ENCODE results near the gene ADGRD1.

ADGRD1 gene

GRCh38 chr12:131102493-131102931, 148.8 kb downstream of the ADGRD1 start:
- Mint-ChIP-seq H3K9me3 (no peaks in the 10 kb centered on the region), H3K4me1 (peaks cover 25% of the 10 kb centered on the region), H3K27me3 (peaks cover 8% of the 10 kb centered on the region), H3K27ac (no peak overlapping the region), H3K4me3 (no peak overlapping the region), H3K36me3 (ENCODE audit: low read depth) (no peaks in the 10 kb centered on the region)
- no peak for DNase-seq
- ATAC-seq, result no peak

GRCh38 chr12:131102991-131103668, 149.4 kb downstream of the ADGRD1 start:
- Mint-ChIP-seq H3K4me1 (peaks cover 25% of the 10 kb centered on the region), H3K27ac (no peak overlapping the region), H3K4me3 (no peak overlapping the region), H3K27me3 (peaks cover 8% of the 10 kb centered on the region), H3K36me3 (ENCODE audit: low read depth) (no peaks in the 10 kb centered on the region), H3K9me3 (no peaks in the 10 kb centered on the region)
- no peak for DNase-seq
- no peak for ATAC-seq

GRCh38 chr12:131103669-131104462, 150.2 kb downstream of the ADGRD1 start:
- no peak for ATAC-seq
- H3K4me1 Mint-ChIP-seq, result peaks cover 25% of the 10 kb centered on the region
- H3K27ac Mint-ChIP-seq, result no peak overlapping the region
- DNase-seq, result no peak
- H3K27me3 Mint-ChIP-seq, result peaks cover 8% of the 10 kb centered on the region
- H3K36me3 Mint-ChIP-seq (ENCODE audit: low read depth), result no peaks in the 10 kb centered on the region
- no peaks in the 10 kb centered on the region for H3K9me3 Mint-ChIP-seq
- H3K4me3 Mint-ChIP-seq, result no peak overlapping the region

GRCh38 chr12:131104463-131105350, 151.0 kb downstream of the ADGRD1 start:
- Mint-ChIP-seq H3K4me1 (peaks cover 25% of the 10 kb centered on the region), H3K27me3 (peaks cover 9% of the 10 kb centered on the region), H3K9me3 (peaks cover 2% of the 10 kb centered on the region), H3K36me3 (ENCODE audit: low read depth) (no peaks in the 10 kb centered on the region), H3K27ac (no peak overlapping the region), H3K4me3 (no peak overlapping the region)
- ATAC-seq (peak; percentile 81), DNase-seq (peak; percentile 91)

- H3K27me3 Mint-ChIP-seq, result peaks cover 9% of the 10 kb centered on the region
- H3K4me3 Mint-ChIP-seq, result no peak overlapping the region
- H3K36me3 Mint-ChIP-seq (ENCODE audit: low read depth), result no peaks in the 10 kb centered on the region
- DNase-seq (no peak), ATAC-seq (no peak)
- peaks cover 25% of the 10 kb centered on the region for H3K4me1 Mint-ChIP-seq
- H3K9me3 Mint-ChIP-seq, result peaks cover 5% of the 10 kb centered on the region
- H3K27ac Mint-ChIP-seq, result no peak overlapping the region
Observed at GRCh38 chr12:131105351-131105735, 151.6 kb downstream of the ADGRD1 start.

GRCh38 chr12:131105736-131106348, 152.1 kb downstream of the ADGRD1 start:
- Mint-ChIP-seq H3K4me1 (peaks cover 25% of the 10 kb centered on the region), H3K4me3 (peak overlapping the region; percentile 60), H3K27ac (peak overlapping the region; percentile 41), H3K9me3 (peaks cover 5% of the 10 kb centered on the region), H3K27me3 (peaks cover 9% of the 10 kb centered on the region), H3K36me3 (ENCODE audit: low read depth) (no peaks in the 10 kb centered on the region)
- DNase-seq (peak; percentile 68), ATAC-seq (peak; percentile 82)

GRCh38 chr12:131106349-131106941, 152.7 kb downstream of the ADGRD1 start:
- Mint-ChIP-seq H3K4me3 (no peak overlapping the region), H3K27ac (no peak overlapping the region), H3K9me3 (peaks cover 5% of the 10 kb centered on the region), H3K36me3 (ENCODE audit: low read depth) (no peaks in the 10 kb centered on the region), H3K4me1 (peaks cover 25% of the 10 kb centered on the region), H3K27me3 (peaks cover 9% of the 10 kb centered on the region)
- DNase-seq (no peak), ATAC-seq (no peak)

GRCh38 chr12:131108177-131108955, 154.7 kb downstream of the ADGRD1 start:
- Mint-ChIP-seq H3K9me3 (peaks cover 5% of the 10 kb centered on the region), H3K27me3 (peaks cover 9% of the 10 kb centered on the region), H3K4me1 (peaks cover 30% of the 10 kb centered on the region), H3K36me3 (ENCODE audit: low read depth) (no peaks in the 10 kb centered on the region), H3K27ac (no peak overlapping the region), H3K4me3 (no peak overlapping the region)
- ATAC-seq, result no peak
- no peak for DNase-seq

- no peaks in the 10 kb centered on the region for H3K36me3 Mint-ChIP-seq (ENCODE audit: low read depth)
- H3K4me1 Mint-ChIP-seq, result peaks cover 12% of the 10 kb centered on the region
- no peak overlapping the region for H3K27ac Mint-ChIP-seq
- DNase-seq (no peak), ATAC-seq (no peak)
- H3K9me3 Mint-ChIP-seq, result peaks cover 5% of the 10 kb centered on the region
- H3K27me3 Mint-ChIP-seq, result peaks cover 8% of the 10 kb centered on the region
- no peak overlapping the region for H3K4me3 Mint-ChIP-seq
Observed at GRCh38 chr12:131111446-131111845, 157.7 kb downstream of the ADGRD1 start.

GRCh38 chr12:131112021-131112420, 158.3 kb downstream of the ADGRD1 start:
- Mint-ChIP-seq H3K9me3 (peaks cover 5% of the 10 kb centered on the region), H3K4me1 (peaks cover 9% of the 10 kb centered on the region), H3K4me3 (no peak overlapping the region), H3K27ac (no peak overlapping the region), H3K27me3 (peaks cover 4% of the 10 kb centered on the region), H3K36me3 (ENCODE audit: low read depth) (no peaks in the 10 kb centered on the region)
- ATAC-seq (peak; percentile 79), DNase-seq (no peak)

GRCh38 chr12:131112700-131113290, 159.1 kb downstream of the ADGRD1 start:
- DNase-seq (no peak), ATAC-seq (peak; percentile 41)
- no peak overlapping the region for H3K27ac Mint-ChIP-seq
- H3K36me3 Mint-ChIP-seq (ENCODE audit: low read depth), result no peaks in the 10 kb centered on the region
- peaks cover 4% of the 10 kb centered on the region for H3K27me3 Mint-ChIP-seq
- peaks cover 5% of the 10 kb centered on the region for H3K9me3 Mint-ChIP-seq
- no peak overlapping the region for H3K4me3 Mint-ChIP-seq
- peaks cover 9% of the 10 kb centered on the region for H3K4me1 Mint-ChIP-seq

- Mint-ChIP-seq H3K27me3 (peaks cover 4% of the 10 kb centered on the region), H3K27ac (no peak overlapping the region), H3K36me3 (ENCODE audit: low read depth) (no peaks in the 10 kb centered on the region), H3K4me3 (no peak overlapping the region), H3K9me3 (peaks cover 5% of the 10 kb centered on the region), H3K4me1 (peaks cover 9% of the 10 kb centered on the region)
- no peak for ATAC-seq
- no peak for DNase-seq
Observed at GRCh38 chr12:131113568-131114270, 160.0 kb downstream of the ADGRD1 start.
